Erythroblast (primary cell): ENCODE data around the gene OR6J1.

ENCODE experiments used
- GATA1 ChIP-seq: IDR thresholded peaks from 2 replicates; pipeline ENCODE4 v1.6.1; 2011; ENCODE audit warnings: low read depth, mild to moderate bottlenecking, control low read depth, low read length, moderate library complexity
- POLR2A ChIP-seq: IDR thresholded peaks from 2 replicates; pipeline ENCODE4 v1.6.1; 2011; ENCODE audit warnings: mild to moderate bottlenecking, low read length

DNA sequence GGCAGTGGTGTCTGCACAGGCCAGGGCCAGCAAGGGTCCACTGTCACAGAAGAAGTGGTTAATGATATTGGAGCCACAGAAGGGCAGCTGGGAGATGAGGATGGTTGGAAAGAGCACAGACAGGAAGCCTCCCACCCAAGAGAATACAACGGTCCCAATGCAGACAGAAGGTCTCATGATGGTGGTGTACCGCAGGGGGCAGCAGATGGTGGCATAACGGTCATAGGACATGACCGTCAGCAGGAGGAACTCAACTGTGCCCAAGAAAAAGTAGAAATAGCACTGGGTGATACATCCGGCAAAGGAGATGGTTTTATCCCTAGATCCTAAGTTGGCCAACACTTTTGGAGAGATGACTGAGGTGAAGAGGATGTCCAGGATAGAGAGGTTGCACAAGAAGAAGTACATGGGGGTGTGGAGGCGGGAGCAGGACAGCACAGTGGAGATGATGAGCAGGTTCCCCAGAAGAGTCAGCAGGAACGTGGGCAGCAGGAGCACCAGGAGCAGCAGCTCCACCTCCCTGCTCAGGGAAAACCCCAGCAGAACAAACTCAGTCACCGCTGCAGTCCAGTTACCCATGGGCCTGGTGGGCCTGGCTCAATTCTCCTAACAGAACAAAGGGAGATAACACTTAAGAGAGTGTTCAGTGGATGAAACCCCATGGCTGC, 9.8 kb downstream of the OR6J1 start:
- no peak for TF ChIP-seq POLR2A
- TF ChIP-seq GATA1, result no peak
